ENCODE measurements around the gene ATP11C. TPM values are rescaled to one million over a fixed set of nuclear protein-coding genes. Genes with fewer than 3 reads are reported as not detected.

The ATP11C gene
- total and polyA plus RNA-seq, 12 donors: 3.3 to 29.9 (median 17.0) TPM

DNA sequence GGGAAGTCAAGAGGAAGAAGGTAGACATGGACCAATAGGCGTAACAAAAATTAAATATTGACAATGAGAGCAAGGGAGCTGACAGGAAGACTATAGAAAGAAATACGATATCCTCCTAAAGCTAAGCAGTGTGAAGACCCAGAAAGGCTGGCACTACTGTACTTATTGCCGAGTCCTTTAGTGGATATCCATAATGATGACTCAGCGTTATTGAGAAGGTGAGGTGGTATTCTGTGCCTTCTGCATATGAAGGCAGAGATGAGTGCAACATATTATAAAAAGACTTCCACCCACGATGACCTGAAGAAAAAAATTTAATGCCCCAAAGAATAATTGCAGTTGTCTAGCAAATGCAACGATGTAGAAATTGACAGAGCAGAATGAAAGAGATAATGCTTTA is 211.9 kb downstream of the ATP11C start:
- WGBS, 4 donors: 85 to 95% (median 88%) methylated on average over 6 of the region's 6 CpGs
- Histone ChIP-seq H3K4me3 (no peak overlapping the region), H3K27me3 (no peaks in the 10 kb centered on the region), H3K4me1 (replicated peaks in 1 of 2) (no peaks in the 10 kb centered on the region), H3K9me3 (replicated peaks in 1 of 3) (no peaks in the 10 kb centered on the region), H3K27ac (no peak overlapping the region), H3K36me3 (replicated peaks in 1 of 2) (no peaks in the 10 kb centered on the region)
- intact Hi-C loops (cut with DNase I): no loop called here
- TF ChIP-seq, protein P1, sequence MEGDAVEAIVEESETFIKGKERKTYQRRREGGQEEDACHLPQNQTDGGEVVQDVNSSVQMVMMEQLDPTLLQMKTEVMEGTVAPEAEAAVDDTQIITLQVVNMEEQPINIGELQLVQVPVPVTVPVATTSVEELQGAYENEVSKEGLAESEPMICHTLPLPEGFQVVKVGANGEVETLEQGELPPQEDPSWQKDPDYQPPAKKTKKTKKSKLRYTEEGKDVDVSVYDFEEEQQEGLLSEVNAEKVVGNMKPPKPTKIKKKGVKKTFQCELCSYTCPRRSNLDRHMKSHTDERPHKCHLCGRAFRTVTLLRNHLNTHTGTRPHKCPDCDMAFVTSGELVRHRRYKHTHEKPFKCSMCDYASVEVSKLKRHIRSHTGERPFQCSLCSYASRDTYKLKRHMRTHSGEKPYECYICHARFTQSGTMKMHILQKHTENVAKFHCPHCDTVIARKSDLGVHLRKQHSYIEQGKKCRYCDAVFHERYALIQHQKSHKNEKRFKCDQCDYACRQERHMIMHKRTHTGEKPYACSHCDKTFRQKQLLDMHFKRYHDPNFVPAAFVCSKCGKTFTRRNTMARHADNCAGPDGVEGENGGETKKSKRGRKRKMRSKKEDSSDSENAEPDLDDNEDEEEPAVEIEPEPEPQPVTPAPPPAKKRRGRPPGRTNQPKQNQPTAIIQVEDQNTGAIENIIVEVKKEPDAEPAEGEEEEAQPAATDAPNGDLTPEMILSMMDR (IDR thresholded peaks at IDR 0.05): no peak
- TF ChIP-seq POLR2A (IDR thresholded peaks at IDR 0.05): no peak
- DNase-seq: no peak

DNA sequence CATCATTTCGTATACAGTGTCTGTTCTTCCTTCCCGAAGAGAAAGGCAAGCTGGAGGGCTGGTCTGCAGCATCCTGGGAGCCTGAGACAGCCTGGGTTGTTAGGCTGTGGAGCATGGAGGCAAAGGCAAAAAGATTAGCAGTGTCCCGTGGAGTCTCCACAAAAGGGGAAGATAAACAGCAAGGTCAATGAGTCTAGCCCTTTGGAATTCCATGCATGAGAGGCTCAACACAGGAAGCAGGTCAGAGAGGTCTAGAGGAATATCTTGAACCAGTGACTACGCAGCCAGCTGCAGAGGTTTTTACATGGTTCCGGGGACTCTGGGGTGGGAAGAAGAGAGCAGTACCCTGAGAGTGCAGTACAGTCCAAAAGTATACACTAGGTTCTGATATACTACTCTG is 212.7 kb downstream of the ATP11C start:
- TF ChIP-seq, protein P1 (IDR thresholded peaks at IDR 0.05): no peak
- Histone ChIP-seq H3K4me1 (replicated peaks in 1 of 2) (no peaks in the 10 kb centered on the region), H3K27me3 (no peaks in the 10 kb centered on the region), H3K36me3 (replicated peaks in 1 of 2) (no peaks in the 10 kb centered on the region), H3K9me3 (replicated peaks in 1 of 3) (no peaks in the 10 kb centered on the region), H3K4me3 (no peak overlapping the region), H3K27ac (no peak overlapping the region)
- WGBS, 4 donors: 38 to 46% (median 45%) methylated on average over 5 of the region's 5 CpGs
- peak in 2 of 7 donors; percentile 16 to 25 for DNase-seq
- intact Hi-C loops (cut with DNase I): no loop called here

DNA sequence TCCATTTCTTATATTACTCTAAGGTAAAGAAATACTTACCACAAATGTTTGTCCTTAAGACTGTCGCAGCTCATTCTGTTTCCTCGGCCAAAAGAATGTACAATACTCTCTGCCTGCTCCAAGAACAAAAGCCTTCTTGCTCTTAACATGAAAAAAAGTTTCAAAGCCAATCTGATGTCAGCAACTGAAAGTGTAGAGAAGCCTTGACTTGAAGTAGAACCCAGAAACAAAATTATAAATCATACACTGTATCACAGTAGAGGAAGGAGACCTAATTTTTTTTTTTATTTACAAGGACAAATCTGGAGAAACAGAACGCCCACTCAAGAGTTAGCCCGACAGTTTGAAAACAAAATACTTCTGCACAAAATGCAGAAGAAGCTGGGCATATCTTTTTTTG is 224.8 kb downstream of the ATP11C start, which contains the start of gene MCF2:
Gene MCF2, minus strand, starts transcription at position 101 of the 400 bp plus-strand sequence. CDS start 56,423 bp downstream, outside the sequence.
- no peaks in the 10 kb centered on the region for H3K4me1 ChIP-seq (replicated peaks in 1 of 2)
- DNase-seq: no peak
- no peaks in the 10 kb centered on the region for H3K9me3 ChIP-seq (replicated peaks in 1 of 3)
- H3K36me3 ChIP-seq (replicated peaks in 1 of 2): no peaks in the 10 kb centered on the region
- WGBS, 4 donors: 31 to 49% (median 46%) methylated on average over 4 of the region's 4 CpGs
- peak within 1 kb of the TSS in 1 of 5 donors; percentile 10 for H3K27ac ChIP-seq
- H3K4me3 ChIP-seq: peak within 1 kb of the TSS in 1 of 4 donors; percentile 19
- intact Hi-C loops (cut with DNase I): no loop called here
- no peaks in the 10 kb centered on the region for H3K27me3 ChIP-seq
- TF ChIP-seq, protein P1 (IDR thresholded peaks at IDR 0.05): no peak
- TF ChIP-seq POLR2A (IDR thresholded peaks at IDR 0.05): peak in 1 of 2 donors; percentile 49

DNA sequence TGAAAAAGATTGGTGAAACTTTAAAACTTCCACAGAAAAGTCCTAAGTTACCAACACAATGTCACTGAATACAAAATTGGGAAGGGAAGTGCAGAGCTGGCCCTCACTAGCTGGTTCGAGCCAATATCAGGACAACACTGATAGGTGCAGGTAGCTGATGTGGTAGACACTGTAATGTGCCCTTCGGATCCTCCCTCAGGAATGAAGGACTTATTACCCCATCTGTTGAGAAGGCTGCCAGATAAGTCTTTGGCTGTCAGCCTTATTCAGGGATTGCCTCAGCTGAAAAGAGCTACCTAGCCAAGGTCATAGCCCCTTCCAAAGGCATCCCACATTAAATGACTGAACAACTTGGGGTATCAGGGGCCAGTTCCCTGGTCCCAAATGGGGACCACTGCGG is 230.2 kb downstream of the ATP11C start:
- intact Hi-C loops (cut with DNase I): no loop called here
- Histone ChIP-seq H3K9me3 (replicated peaks in 1 of 3) (no peaks in the 10 kb centered on the region), H3K27me3 (no peaks in the 10 kb centered on the region), H3K36me3 (replicated peaks in 1 of 2) (no peaks in the 10 kb centered on the region), H3K4me1 (replicated peaks in 1 of 2) (no peaks in the 10 kb centered on the region), H3K4me3 (no peak overlapping the region), H3K27ac (no peak overlapping the region)
- 27 to 70% (median 66%) methylated on average over 2 to 3 of the region's 3 CpGs for WGBS, 4 donors
- TF ChIP-seq POLR2A (IDR thresholded peaks at IDR 0.05): no peak
- TF ChIP-seq, protein P1 (IDR thresholded peaks at IDR 0.05): no peak
- no peak for DNase-seq

Data from adrenal gland (tissue), 12 donors.